ENCODE results near the gene MAMDC4.
"Not testable (repeated sequence)": the region's sequence is repeated elsewhere in the genome, so short reads cannot be mapped to it uniquely, and the experiment has no call there.

The MAMDC4 gene

DNA sequence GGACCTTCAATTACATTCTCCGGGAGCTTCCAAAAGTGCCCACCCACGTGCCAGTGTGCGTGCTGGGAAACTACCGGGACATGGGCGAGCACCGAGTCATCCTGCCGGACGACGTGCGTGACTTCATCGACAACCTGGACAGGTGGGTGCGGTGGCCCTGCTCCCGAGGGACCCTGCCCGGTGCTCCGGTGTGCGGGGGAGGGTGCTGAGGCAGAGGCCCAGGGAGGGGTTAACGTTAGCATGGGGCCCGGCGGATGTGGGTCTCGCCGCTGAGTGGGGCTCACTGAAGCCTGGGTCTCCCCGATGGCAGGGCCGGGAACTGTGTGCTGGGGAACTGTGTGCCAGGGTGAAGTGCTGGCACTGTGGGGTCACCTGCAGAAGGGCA is 20.4 kb upstream of the MAMDC4 start:
- TF ChIP-seq, protein P1, sequence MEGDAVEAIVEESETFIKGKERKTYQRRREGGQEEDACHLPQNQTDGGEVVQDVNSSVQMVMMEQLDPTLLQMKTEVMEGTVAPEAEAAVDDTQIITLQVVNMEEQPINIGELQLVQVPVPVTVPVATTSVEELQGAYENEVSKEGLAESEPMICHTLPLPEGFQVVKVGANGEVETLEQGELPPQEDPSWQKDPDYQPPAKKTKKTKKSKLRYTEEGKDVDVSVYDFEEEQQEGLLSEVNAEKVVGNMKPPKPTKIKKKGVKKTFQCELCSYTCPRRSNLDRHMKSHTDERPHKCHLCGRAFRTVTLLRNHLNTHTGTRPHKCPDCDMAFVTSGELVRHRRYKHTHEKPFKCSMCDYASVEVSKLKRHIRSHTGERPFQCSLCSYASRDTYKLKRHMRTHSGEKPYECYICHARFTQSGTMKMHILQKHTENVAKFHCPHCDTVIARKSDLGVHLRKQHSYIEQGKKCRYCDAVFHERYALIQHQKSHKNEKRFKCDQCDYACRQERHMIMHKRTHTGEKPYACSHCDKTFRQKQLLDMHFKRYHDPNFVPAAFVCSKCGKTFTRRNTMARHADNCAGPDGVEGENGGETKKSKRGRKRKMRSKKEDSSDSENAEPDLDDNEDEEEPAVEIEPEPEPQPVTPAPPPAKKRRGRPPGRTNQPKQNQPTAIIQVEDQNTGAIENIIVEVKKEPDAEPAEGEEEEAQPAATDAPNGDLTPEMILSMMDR (IDR thresholded peaks at IDR 0.05; ENCODE audit: borderline replicate concordance, insufficient read depth, low read depth, low read length) = no peak
- no peak overlapping the region for H3K4me3 ChIP-seq (ENCODE audit: low read depth, low read length)

DNA sequence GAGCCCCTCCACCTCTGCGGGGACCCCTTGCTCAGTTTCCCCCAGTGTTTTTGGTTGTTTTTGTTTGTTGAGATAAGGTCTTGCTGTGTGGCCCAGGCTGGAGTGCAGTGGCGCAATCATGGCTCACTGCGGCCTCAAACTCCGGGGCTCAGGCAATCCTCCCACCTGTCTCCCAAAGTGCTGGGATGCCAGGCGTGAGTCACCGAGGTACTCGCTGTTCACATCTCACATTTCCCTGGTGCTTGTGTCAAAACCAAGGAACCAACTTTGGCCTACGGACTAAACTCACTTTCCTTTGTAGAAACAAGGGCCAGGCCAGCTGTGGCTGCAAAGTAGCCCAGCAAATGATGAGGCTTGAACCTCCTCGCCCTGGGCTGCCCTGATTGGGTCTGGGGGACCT is 19.6 kb upstream of the MAMDC4 start:
- H3K4me3 ChIP-seq (ENCODE audit: low read depth, low read length) = no peak overlapping the region
- TF ChIP-seq, protein P1 (IDR thresholded peaks at IDR 0.05; ENCODE audit: borderline replicate concordance, insufficient read depth, low read depth, low read length) = no peak

DNA sequence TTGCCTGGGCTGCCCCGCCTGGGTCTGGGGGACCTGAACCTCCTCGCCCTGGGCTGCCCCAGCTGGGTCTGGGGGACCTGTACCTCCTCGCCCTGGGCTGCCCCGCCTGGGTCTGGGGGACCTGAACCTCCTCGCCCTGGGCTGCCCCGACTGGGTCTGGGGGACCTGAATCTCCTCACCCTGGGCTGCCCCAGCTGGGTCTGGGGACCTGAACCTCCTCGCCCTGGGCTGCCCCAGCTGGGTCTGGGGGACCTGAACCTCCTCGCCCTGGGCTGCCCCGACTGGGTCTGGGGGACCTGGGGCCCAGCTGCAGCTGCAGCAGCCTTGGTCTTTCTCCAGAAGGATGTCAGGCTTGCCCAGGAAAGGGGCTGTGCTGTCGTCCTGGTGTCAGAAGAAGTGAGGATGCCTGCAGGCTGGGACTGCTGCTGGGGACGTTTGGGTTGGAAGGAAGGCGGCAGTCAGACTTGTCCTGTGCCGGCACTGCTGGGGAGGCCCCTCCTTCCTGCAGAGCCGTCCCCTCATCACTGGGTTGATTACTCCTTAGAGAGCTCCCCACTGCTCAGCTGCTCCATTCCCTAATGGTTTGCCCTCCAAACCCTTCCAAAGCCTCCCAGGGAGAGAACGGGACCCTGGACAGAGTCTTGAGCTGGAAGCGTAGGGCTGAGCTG is 18.6 kb upstream of the MAMDC4 start:
- H3K4me3 ChIP-seq (ENCODE audit: low read depth, low read length) = not testable (repeated sequence)

DNA sequence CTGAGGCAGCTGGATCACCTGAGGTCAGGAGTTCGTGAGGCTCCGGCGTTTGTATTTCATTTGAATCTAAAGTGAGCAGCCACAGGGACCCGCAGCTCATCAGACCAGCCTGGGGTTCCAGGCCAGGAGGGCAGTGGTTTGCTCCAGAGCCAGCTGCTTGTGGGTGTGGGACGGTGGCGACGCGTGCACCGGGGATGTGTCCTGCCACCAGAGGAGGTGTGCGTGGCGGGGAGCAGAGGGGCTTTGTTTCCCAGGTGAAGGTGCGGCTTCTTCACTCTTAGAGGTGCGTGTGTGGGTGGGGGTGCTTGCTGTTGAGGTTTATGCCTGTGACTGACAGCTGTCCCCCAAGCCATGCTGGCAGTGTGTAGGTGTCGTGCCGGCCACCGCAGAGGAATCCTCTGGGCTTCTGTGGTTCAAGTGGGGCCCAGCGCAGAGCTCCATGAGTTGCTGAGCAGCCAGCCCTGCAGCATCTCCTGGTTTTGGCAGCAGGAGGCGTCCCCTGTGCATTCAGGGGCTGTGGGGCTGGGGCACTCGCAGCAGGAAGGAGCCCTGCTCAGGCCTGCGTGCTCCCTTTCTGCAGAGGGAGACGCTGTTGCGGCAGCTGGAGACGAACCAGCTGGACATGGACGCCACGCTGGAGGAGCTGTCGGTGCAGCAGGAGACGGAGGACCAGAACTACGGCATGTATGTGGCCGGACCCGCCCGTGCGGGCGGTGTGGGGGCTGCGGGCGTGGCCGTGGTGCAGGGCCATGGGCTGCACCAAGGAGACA is 16.8 kb upstream of the MAMDC4 start:
- TF ChIP-seq, protein P1 (IDR thresholded peaks at IDR 0.05; ENCODE audit: borderline replicate concordance, insufficient read depth, low read depth, low read length) = no peak
- no peak overlapping the region for H3K4me3 ChIP-seq (ENCODE audit: low read depth, low read length)

DNA sequence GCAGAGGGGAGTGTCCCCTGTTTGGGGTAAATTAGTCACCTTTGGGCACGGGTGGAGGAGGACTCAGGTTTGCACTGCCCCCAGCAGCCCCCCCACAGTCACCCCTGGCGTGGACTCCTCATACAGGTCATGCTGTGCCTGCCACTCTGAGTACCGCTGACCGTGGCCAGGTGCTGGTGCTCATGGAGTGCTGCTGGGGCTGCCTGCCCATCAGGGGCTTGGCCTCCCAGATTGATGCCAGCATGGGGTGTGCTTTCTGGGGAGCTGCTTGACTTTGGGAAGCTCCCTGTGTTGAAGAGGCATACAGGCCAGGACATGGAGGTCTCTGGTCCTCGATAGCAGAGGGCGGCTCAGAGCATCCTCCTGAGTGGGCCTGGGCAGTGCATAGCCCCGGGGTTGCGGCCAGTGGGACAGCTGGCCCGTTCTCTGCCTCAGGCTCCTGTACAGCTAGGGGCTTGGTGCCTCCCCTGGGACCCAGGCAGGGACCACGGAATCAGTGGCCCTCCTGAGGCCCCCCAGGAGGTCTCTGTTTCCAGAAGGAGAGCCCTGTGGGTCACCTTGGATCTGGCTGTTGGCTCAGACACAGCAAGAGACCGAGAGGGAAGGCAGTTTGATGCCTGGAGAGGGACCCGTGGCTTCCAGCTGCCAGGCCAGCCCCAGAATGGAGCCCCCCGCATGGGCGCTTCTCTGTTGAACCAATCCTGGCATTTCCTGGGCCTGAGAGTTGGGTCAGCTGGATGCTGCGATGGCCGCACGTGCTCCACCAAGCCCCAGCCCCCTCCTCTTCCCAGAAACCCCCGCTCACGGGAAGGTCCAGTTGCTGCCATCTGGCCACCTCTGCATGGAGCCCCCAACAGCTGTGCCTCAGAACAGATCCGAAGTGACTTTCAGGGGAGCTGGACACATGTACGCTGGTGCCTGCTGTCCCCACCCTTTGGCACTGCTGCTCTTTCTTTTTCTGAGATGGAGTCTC is 15.9 kb upstream of the MAMDC4 start:
- TF ChIP-seq, protein P1 (IDR thresholded peaks at IDR 0.05; ENCODE audit: borderline replicate concordance, insufficient read depth, low read depth, low read length) = no peak

DNA sequence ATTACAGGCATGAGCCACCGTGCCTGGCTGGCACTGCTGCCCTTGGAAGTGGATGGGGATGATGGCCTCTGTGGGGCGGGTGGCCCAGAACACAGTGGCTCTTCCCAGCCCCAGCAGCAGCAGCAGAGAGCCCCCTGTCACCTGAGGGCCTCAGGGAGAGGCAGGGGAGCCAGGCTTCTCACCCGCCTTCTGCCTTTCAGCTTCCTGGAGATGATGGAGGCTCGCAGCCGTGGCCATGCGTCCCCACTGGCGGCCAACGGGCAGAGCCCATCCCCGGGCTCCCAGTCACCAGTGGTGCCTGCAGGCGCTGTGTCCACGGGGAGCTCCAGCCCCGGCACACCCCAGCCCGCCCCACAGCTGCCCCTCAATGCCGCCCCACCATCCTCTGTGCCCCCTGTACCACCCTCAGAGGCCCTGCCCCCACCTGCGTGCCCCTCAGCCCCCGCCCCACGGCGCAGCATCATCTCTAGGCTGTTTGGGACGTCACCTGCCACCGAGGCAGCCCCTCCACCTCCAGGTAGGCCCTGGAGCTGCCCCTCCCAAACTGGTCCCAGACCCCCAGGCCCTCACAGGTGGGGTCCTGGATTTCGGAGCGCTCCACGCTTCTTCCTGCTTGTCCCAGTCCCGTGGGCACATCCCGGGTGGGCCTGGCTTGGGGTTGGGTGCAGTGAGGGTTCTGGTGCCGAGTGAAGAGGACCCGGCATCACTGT is 14.8 kb upstream of the MAMDC4 start:
- H3K4me3 ChIP-seq (ENCODE audit: low read depth, low read length) = no peak overlapping the region
- TF ChIP-seq, protein P1 (IDR thresholded peaks at IDR 0.05; ENCODE audit: borderline replicate concordance, insufficient read depth, low read depth, low read length) = no peak

More for the DNA sequence above, 15.9 kb upstream of the MAMDC4 start:
- H3K4me3 ChIP-seq (ENCODE audit: low read depth, low read length) = no peak overlapping the region

DNA sequence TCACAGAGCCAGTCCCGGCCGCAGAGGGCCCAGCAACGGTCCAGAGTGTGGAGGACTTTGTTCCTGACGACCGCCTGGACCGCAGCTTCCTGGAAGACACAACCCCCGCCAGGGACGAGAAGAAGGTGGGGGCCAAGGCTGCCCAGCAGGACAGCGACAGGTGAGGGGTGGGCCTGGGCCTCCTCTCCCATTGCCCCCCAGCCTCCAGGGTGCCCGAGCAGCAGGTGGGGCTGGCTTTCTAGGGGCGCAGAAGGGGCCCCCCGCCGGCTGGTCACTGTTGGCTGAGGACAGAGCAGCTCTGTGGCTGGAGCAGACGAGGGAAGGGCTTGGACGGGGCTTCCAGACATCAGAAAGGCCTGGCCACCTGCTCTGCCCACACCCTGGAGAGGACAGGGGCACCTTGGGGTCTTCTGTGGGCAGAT is 14.3 kb upstream of the MAMDC4 start:
- not testable (repeated sequence) for H3K4me3 ChIP-seq (ENCODE audit: low read depth, low read length)
